ENCODE data around the gene TANGO2.

The TANGO2 gene

DNA sequence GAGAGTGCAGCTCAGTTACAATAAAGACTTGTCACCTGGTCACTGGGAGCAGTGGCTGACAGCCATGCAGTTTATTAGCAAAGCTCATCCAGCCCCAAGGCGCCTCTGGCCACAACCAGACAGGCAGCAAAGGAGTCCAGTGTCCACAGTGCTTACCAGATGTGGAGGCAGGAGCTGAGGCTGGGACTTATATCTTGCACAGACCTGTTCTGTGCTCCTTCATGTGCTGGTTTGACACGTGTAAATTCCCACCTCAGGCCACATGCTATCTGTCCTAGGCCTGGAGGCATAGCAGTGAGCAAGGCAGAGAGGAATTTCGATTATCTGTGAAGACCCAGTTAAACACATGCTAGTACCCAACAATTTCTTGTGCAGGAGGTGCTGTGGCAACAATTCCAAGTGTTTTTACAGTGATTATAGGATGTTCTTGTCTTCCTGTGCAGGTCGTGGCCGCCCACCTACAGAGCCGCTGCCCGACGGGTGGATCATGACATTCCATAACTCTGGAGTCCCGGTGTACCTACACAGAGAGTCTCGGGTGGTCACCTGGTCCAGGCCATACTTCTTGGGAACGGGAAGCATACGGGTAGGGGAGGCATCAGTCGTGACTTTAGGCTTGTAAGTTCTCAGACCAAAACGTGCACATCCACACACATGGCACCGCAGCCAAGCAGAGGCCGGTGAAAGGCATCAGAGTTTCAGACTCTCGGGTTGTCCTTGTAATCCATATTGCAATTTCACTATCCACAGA, 68.5 kb downstream of the TANGO2 start:
- TF ChIP-seq CTCF (IDR thresholded peaks at IDR 0.05; ENCODE audit: low read depth, low read length, missing control alignments): no peak
- no peak overlapping the region for H3K4me3 ChIP-seq (ENCODE audit: low read depth, low read length)
- in situ Hi-C loops (cut with HindIII; ENCODE audit: low pct_ligation_motif_present, low sequenced_read_pairs): no loop called here
- H3K27ac ChIP-seq: no peak overlapping the region
- H3K36me3 ChIP-seq (replicated peaks): peaks cover 86% of the 10 kb centered on the region
- no peak for DNase-seq
- no peaks in the 10 kb centered on the region for H3K27me3 ChIP-seq (replicated peaks)

- TF ChIP-seq CTCF (IDR thresholded peaks at IDR 0.05; ENCODE audit: low read depth, low read length, missing control alignments): no peak
- peak; percentile 26 for DNase-seq
- peak overlapping the region; percentile 15 for H3K27ac ChIP-seq
- in situ Hi-C loops (cut with HindIII; ENCODE audit: low pct_ligation_motif_present, low sequenced_read_pairs): no loop called here
- peaks cover 91% of the 10 kb centered on the region for H3K36me3 ChIP-seq (replicated peaks)
- no peak overlapping the region for H3K4me3 ChIP-seq (ENCODE audit: low read depth, low read length)
- H3K27me3 ChIP-seq (replicated peaks): no peaks in the 10 kb centered on the region
These were observed 69.2 kb downstream of the TANGO2 start for GRCh38 chr22:20089977-20090729.

GRCh38 chr22:20090730-20091240, 69.9 kb downstream of the TANGO2 start:
- Histone ChIP-seq H3K36me3 (replicated peaks) (peaks cover 97% of the 10 kb centered on the region), H3K27me3 (replicated peaks) (no peaks in the 10 kb centered on the region), H3K4me3 (ENCODE audit: low read depth, low read length) (no peak overlapping the region), H3K27ac (peak overlapping the region; percentile 15)
- in situ Hi-C loops (cut with HindIII; ENCODE audit: low pct_ligation_motif_present, low sequenced_read_pairs): no loop called here
- DNase-seq: no peak
- no peak for TF ChIP-seq CTCF (IDR thresholded peaks at IDR 0.05; ENCODE audit: low read depth, low read length, missing control alignments)

GRCh38 chr22:20091690-20092476, 71.0 kb downstream of the TANGO2 start:
- no peak for TF ChIP-seq CTCF (IDR thresholded peaks at IDR 0.05; ENCODE audit: low read depth, low read length, missing control alignments)
- no peak overlapping the region for H3K4me3 ChIP-seq (ENCODE audit: low read depth, low read length)
- H3K27ac ChIP-seq: no peak overlapping the region
- in situ Hi-C loops (cut with HindIII; ENCODE audit: low pct_ligation_motif_present, low sequenced_read_pairs): no loop called here
- no peak for DNase-seq
- H3K27me3 ChIP-seq (replicated peaks): no peaks in the 10 kb centered on the region
- H3K36me3 ChIP-seq (replicated peaks): peaks cover 97% of the 10 kb centered on the region

DNA sequence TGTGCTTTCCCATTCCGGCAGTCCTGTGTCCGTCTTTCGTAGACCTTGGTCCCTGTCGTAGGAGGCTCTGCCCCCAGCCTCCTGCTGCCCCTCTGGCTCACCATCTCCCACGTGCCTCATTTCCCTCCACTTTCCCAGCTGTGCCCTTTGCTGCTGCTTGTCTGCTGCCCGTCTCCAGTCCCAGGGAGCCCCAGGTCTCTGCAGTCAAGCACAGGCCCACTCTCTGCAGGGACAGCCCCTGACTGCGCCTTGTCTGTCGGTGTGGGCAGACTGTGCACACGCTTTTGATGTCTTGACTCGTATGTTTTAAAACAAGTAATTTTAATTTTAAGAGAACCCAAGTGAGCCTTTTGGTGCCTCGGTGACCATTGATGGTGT, 71.6 kb downstream of the TANGO2 start:
- no peak overlapping the region for H3K27ac ChIP-seq
- no peaks in the 10 kb centered on the region for H3K27me3 ChIP-seq (replicated peaks)
- no peak for DNase-seq
- H3K4me3 ChIP-seq (ENCODE audit: low read depth, low read length): no peak overlapping the region
- TF ChIP-seq CTCF (IDR thresholded peaks at IDR 0.05; ENCODE audit: low read depth, low read length, missing control alignments): no peak
- in situ Hi-C loops (cut with HindIII; ENCODE audit: low pct_ligation_motif_present, low sequenced_read_pairs): no loop called here
- peaks cover 97% of the 10 kb centered on the region for H3K36me3 ChIP-seq (replicated peaks)

Data from brain microvascular endothelial cell (primary cell).